GM12873 (cell line): ENCODE data around the gene F2RL2.

Experiments used
- CTCF ChIP-seq: IDR thresholded peaks from 2 replicates; pipeline ENCODE4 v1.5.1; 2012; ENCODE audit warnings: low read depth, mild to moderate bottlenecking, moderate library complexity, low read length, control low read depth; ENCODE audit not compliant: insufficient read depth; ENCODE audit errors: missing control alignments

F2RL2 gene, protein sequence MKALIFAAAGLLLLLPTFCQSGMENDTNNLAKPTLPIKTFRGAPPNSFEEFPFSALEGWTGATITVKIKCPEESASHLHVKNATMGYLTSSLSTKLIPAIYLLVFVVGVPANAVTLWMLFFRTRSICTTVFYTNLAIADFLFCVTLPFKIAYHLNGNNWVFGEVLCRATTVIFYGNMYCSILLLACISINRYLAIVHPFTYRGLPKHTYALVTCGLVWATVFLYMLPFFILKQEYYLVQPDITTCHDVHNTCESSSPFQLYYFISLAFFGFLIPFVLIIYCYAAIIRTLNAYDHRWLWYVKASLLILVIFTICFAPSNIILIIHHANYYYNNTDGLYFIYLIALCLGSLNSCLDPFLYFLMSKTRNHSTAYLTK

DNA sequence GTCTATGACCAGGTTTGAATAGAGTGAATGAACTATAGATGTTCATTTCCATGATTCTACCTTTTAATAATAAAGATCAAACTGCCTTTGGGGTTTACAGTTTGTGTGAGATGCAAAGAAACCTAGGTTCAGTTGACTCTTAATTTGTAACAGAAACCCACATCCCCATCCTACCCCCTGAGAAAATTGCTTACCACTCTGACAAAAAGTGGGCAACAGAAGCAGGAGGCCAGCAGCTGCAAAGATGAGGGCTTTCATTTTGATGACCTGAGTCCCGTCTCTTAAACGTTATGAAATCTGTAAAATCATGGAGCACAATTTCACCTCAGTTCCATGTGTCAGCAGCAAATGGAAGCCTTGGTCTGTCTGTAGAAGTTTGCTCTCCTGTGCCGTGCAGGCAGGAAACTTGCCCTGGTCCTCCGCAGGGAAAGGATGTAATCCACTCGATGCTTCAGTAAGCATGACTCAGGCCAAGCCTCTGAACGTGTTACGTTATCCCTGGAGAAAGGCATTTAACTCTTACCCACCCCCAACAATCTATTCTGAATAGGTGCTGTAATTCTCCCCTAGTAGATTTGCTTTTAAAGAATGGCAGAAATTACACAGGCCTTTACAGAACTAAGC is at the start of gene F2RL2:
Gene F2RL2, minus strand, starts transcription at position 431 of the 624 bp plus-strand sequence. Its CDS starts 173 bp downstream, at position 258.
- no peak for TF ChIP-seq CTCF

DNA sequence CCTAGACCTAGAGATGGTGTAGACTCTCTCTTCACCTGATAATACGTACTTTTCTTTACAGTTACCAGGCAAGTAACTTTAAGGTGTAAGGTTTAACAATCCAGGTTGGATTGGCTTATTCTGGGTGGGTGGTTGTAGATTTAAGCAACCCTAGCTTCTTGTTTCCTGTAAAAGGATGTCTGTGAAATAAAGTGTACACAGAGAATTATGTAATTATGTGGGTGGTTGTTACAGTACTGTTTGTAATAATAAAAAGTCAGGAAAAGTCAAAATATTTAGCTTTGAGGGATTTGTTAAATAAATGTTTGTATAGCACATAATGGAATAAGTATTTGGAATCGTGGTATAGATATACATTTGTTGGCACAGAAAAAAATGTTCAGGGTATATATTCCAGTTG is 49.0 kb upstream of the F2RL2 start:
- TF ChIP-seq CTCF: no peak

DNA sequence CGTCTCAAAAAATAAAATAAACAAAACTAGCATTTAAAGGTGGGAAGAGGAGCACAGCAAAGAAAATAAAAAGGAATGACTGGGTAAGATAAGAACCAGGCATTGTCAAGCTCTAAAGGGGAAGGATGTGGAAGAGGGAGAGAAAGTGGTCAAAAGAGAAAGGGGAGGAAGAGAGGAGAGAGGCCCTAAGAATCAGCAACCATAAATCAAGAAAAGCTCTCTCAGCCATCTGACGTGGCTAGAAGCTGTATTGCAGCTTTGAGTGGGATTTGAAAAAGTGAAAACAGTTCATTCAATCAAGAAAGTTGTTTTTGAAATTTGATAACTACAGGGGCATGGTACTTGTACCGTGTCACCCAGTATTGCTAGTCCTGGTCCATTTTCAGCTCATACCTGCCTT is 47.3 kb upstream of the F2RL2 start:
- no peak for TF ChIP-seq CTCF

- TF ChIP-seq CTCF: no peak
Observed at GRCh38 chr5:76669245-76669644, 46.0 kb upstream of the F2RL2 start.

- no peak for TF ChIP-seq CTCF
Observed at GRCh38 chr5:76667495-76667894, 44.3 kb upstream of the F2RL2 start.

DNA sequence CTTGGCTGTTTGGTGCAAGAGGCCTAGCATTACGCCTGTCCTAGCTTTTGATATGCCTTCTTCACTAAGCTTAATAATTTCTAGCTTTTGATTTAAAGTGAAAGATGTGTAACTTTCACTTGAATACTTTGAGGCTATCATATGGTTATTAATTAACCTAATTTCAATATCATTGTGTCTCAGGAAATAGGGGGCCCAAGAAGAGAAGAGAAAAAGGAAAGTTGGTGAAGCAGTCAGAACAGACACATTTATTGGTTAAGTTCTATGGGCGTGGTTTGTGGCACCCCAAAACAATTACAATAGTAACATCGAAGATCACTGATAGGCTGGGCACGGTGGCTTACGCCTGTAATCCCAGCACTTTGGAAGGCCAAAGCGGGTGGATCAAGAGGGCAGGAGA is 40.9 kb upstream of the F2RL2 start:
- no peak for TF ChIP-seq CTCF

DNA sequence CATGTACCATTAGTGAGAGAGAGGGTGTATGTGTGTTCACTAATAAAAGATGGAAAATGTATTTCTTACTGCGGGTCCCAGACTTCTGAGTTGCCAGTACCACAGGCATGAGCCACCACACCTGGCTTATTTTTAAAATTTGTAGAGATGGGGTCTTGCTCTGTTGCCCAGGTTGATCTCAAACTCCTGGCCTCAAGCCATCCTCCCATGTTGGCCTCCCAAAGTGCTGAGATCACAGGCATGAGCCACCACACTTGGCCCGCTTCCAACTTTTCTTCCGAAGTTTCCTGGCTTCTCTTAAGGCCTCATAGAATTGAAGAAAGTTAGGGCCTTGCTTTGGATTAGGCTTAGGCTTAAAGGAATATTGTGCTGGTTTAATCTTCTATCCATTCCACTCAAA is 40.4 kb upstream of the F2RL2 start:
- no peak for TF ChIP-seq CTCF
